Measurements from ENCODE around the gene TNFSF11. TPM values are rescaled to one million over a fixed set of nuclear protein-coding genes. Genes with fewer than 3 reads are reported as not detected.

TNFSF11 gene
- total and polyA plus RNA-seq, 2 of the 4 experiments (the other 2 are of a cell fraction) = not detected

DNA sequence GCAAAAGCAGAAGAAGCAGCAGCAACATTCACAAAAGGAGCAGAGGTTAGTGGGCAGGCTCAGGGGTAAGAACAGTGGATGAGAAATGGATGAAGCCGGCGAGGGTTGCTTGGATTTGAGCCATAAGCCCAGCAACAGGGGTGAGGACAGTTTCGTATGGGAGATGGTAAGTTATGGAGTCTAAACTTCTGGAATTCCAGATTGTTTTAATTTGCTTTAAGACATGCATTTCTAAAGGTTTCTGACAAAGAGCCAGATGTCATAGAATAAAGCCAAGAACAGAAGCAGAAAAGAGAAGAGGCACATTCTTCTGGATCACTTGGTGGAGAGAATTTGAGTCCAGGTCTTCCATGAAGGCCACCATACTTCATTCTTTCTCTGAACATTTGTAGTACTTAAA lies 76.6 kb downstream of the TNFSF11 start:
- ChIA-PET CTCF (no interaction called here), POLR2A (ENCODE audit: unreplicated experiment) (no interaction called here)
- Histone ChIP-seq H3K4me1 (ENCODE audit: control insufficient read depth, insufficient read depth, low read length) (no peaks in the 10 kb centered on the region), H3K9ac (ENCODE audit: low read depth, low read length) (no peak overlapping the region), H3K23ac (ENCODE audit: low read depth, low read length) (no peak overlapping the region), H3K27ac (ENCODE audit: insufficient read depth, low read length) (no peak overlapping the region), H3K79me1 (ENCODE audit: low read depth in 1 of 2, low read length in 2 of 2) (no peaks in the 10 kb centered on the region), H3K9me3 (ENCODE audit: control insufficient read depth, insufficient read depth, low read length) (no peaks in the 10 kb centered on the region), H2AFZ (replicated peaks; ENCODE audit: low read length, poor library complexity) (no peak overlapping the region), H2AK9ac (replicated peaks; ENCODE audit: low read depth, low read length, poor library complexity) (no peak overlapping the region), H4K91ac (ENCODE audit: insufficient read depth, low read depth, low read length) (no peak overlapping the region), H3K56ac (ENCODE audit: extremely low read depth, insufficient read depth, low read length) (no peak overlapping the region), H2BK20ac (ENCODE audit: low read depth, low read length) (no peak overlapping the region), H3K27me3 (ENCODE audit: control insufficient read depth, insufficient read depth, low read length) (peaks cover 29% of the 10 kb centered on the region), H3K36me3 (ENCODE audit: control insufficient read depth, insufficient read depth, low read length) (no peaks in the 10 kb centered on the region), H3K4ac (ENCODE audit: low read depth, low read length) (no peak overlapping the region), H4K5ac (ENCODE audit: low read depth, low read length) (no peak overlapping the region), H3K4me3 (ENCODE audit: insufficient read depth, low read depth, low read length) (no peak overlapping the region), H3K9me1 (ENCODE audit: insufficient read depth, low read length) (no peaks in the 10 kb centered on the region), H2AK5ac (ENCODE audit: low read depth, low read length) (no peak overlapping the region), H4K8ac (ENCODE audit: low read depth in 2 of 2, low read length in 2 of 2) (no peak overlapping the region), H2BK120ac (ENCODE audit: low read depth, low read length) (no peak overlapping the region), H4K20me1 (ENCODE audit: insufficient read depth, low read length) (no peaks in the 10 kb centered on the region), H3K4me2 (ENCODE audit: low read depth, low read length) (no peak overlapping the region), H3K18ac (ENCODE audit: low read depth, low read length) (no peak overlapping the region), H3K14ac (replicated peaks; ENCODE audit: low read depth, low read length) (no peak overlapping the region), H2BK5ac (ENCODE audit: low read depth, low read length, poor library complexity, severe bottlenecking) (no peak overlapping the region), H2BK15ac (ENCODE audit: low read depth, low read length) (no peak overlapping the region)
- no peak for TF ChIP-seq CEBPB (IDR thresholded peaks at IDR 0.05; ENCODE audit: low read depth, low read length)
- no peak for TF ChIP-seq MAFK (IDR thresholded peaks at IDR 0.05; ENCODE audit: low read depth, low read length)
- no peak for TF ChIP-seq SMC3 (IDR thresholded peaks at IDR 0.05; ENCODE audit: low read depth, low read length)
- TF ChIP-seq FOS (IDR thresholded peaks at IDR 0.05; ENCODE audit: low read depth, low read length) = no peak
- TF ChIP-seq RAD21 (IDR thresholded peaks at IDR 0.05; ENCODE audit: low read length) = no peak
- no peak for DNase-seq
- no TSS peak for BruUV-seq (replicated peaks)
- dilution Hi-C loops (cut with HindIII; ENCODE audit: low sequenced_read_pairs, unreplicated experiment) = no loop called here
- intact Hi-C loops (cut with micrococcal nuclease) = loop anchor here (10.0 kb wide), 1 partner anchor 1154 kb away; no protein-coding TSS in a partner anchor
- 20% methylated on average over 2 of the region's 3 CpGs; no CpG with 5 or more reads in 1 of the 2 experiments for WGBS, 2 experiments (ENCODE audit: extremely low coverage in 2 of 2, insufficient read length in 1 of 2)
- no peak for ATAC-seq (ENCODE audit: low read depth)
- in situ Hi-C loops (cut with MboI; ENCODE audit: low sequenced_read_pairs) = no loop called here

All from IMR-90 (cell line).